Measurements from ENCODE around the gene SLC17A9. TPM values are rescaled to one million over a fixed set of nuclear protein-coding genes. Genes with fewer than 3 reads are reported as not detected.

SLC17A9 gene
- total and polyA plus RNA-seq, 2 of the 8 experiments (the other 6 are each of a cell fraction or from before 2014, with no cell fraction given) = 23.5 to 35.2 TPM

DNA sequence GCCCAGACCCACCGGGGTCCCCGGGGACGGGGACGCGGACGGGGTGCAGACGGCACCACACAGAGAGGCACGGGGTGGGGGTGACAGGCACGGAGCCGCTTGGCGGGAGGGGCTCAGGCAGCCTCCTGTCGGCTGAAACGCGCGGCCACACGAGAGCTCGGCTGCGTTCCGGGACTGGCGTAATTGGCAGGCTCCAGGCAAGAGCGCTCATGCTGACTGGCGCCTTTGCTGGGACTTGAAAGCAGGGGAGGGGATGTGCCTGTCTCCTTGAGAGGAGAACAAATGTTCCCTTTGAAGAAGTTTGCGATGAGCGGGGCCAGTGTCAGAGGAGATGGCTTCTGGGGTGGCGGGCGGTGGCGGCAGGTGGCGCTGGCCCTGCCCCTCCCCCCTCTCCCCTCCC lies 28.5 kb downstream of the SLC17A9 start:
- Histone ChIP-seq H3K9me3 (ENCODE audit: insufficient read depth in 2 of 2, low read depth in 1 of 2, low read length in 1 of 2) (no peaks in the 10 kb centered on the region), H3K36me3 (ENCODE audit: control insufficient read depth in 2 of 4, insufficient read depth in 4 of 4, low read length in 3 of 4) (no peaks in the 10 kb centered on the region), H3K9ac (replicated peaks in 1 of 4; ENCODE audit: extremely low read depth in 1 of 4, low read depth in 3 of 4, low read length in 3 of 4) (no peak overlapping the region), H2BK5ac (ENCODE audit: low read depth, low read length) (no peak overlapping the region), H3K79me1 (ENCODE audit: low read depth, low read length) (no peaks in the 10 kb centered on the region), H3K18ac (ENCODE audit: extremely low read depth, low read length) (no peak overlapping the region; the same call in 1 of the 2 replicates), H2BK20ac (ENCODE audit: low read length) (no peak overlapping the region), H4K5ac (ENCODE audit: insufficient read length, low read depth, low read length) (no peak overlapping the region), H3K56ac (replicated peaks; ENCODE audit: insufficient read length, low read depth, low read length) (no peak overlapping the region), H4K91ac (replicated peaks; ENCODE audit: insufficient read length, low read length) (no peak overlapping the region), H4K8ac (ENCODE audit: extremely low read depth, insufficient read depth, low read length) (no peak overlapping the region), H2AFZ (ENCODE audit: low read length) (no peak overlapping the region), H3K4me3 (ENCODE audit: extremely low read depth in 1 of 4, insufficient read depth in 2 of 4, low read depth in 3 of 4, low read length in 4 of 4) (no peak overlapping the region), H3K27ac (ENCODE audit: low read depth, low read length) (no peak overlapping the region), H3K4me1 (replicated peaks in 1 of 4; ENCODE audit: control insufficient read depth in 3 of 4, insufficient read depth in 4 of 4, low read length in 3 of 4) (peaks cover 0 to 23% (median 10%) of the 10 kb centered on the region in 4 experiments; a peak in 6 of 7 replicates), H3K23me2 (ENCODE audit: low read depth, low read length) (no peaks in the 10 kb centered on the region), H3K4me2 (ENCODE audit: insufficient read depth in 1 of 2, low read depth in 2 of 2, low read length in 2 of 2) (no peak overlapping the region), H3K14ac (ENCODE audit: insufficient read length) (no peak overlapping the region), H4K20me1 (replicated peaks in 1 of 2; ENCODE audit: control insufficient read depth in 1 of 2, insufficient read depth in 2 of 2, low read length in 2 of 2) (peaks cover 0 to 2% of the 10 kb centered on the region in 2 experiments), H3K23ac (ENCODE audit: insufficient read length) (no peak overlapping the region), H3K4ac (replicated peaks; ENCODE audit: insufficient read length, low read depth, low read length) (no peak overlapping the region), H3K27me3 (replicated peaks in 1 of 4; ENCODE audit: control insufficient read depth in 3 of 4, extremely low read depth in 1 of 4, insufficient read depth in 3 of 4, low read length in 3 of 4) (no peaks in the 10 kb centered on the region; a peak in 3 of 7 replicates), H2AK5ac (ENCODE audit: low read depth, low read length) (no peak overlapping the region), H2BK15ac (ENCODE audit: low read length) (no peak overlapping the region), H3K79me2 (ENCODE audit: control insufficient read depth in 1 of 2, insufficient read depth in 2 of 2, low read length in 2 of 2) (no peaks in the 10 kb centered on the region), H2BK120ac (replicated peaks; ENCODE audit: low read depth, low read length) (no peak overlapping the region), H2BK12ac (ENCODE audit: low read depth, low read length) (no peak overlapping the region)
- DNase-seq (ENCODE audit: low read depth in 1 of 2, low spot score in 2 of 2) (no peak), FAIRE-seq (no peak)
- WGBS, 2 experiments (ENCODE audit: extremely low coverage in 1 of 2, insufficient coverage in 1 of 2, insufficient read length in 1 of 2, insufficient replicate concordance in 2 of 2, low coverage in 1 of 2, low lambda C conversion rate in 2 of 2, missing lambda C conversion rate in 1 of 2) = 85% methylated on average over 17 of the region's 28 CpGs; no CpG with 5 or more reads in 1 of the 2 experiments
- ChIA-PET POLR2A (ENCODE audit: partially characterized antibody) (interaction anchor here (1.0 to 2.4 kb wide), 6 partner anchors 10 to 27 kb away, joined by 3 to 6 read pairs (median 3); partner anchors contain the start of gene BHLHE23), CTCF (ENCODE audit: partially characterized antibody) (interaction anchor here (0.5 to 3.4 kb wide), 8 partner anchors 10 to 105 kb away, joined by 3 to 22 read pairs (median 6); no protein-coding TSS in a partner anchor)
- no peak for TF ChIP-seq CHD2 (IDR thresholded peaks at IDR 0.05; ENCODE audit: low read length)
- TF ChIP-seq POLR2A (IDR thresholded peaks at IDR 0.05; ENCODE audit: control extremely low read depth in 1 of 2, low read depth in 2 of 2, low read length in 2 of 2) = no peak
- no peak for TF ChIP-seq RBBP5 (IDR thresholded peaks at IDR 0.05; ENCODE audit: borderline replicate concordance, low read depth, low read length)
- TF ChIP-seq ATF2 (IDR thresholded peaks at IDR 0.05; ENCODE audit: low read length) = no peak
- TF ChIP-seq JUN (IDR thresholded peaks at IDR 0.05; ENCODE audit: low read depth, low read length) = no peak
- no peak for TF ChIP-seq SUZ12 (IDR thresholded peaks at IDR 0.05; ENCODE audit: low read length)
- no peak for TF ChIP-seq CREB1 (IDR thresholded peaks at IDR 0.05)
- no peak for TF ChIP-seq ASH2L (IDR thresholded peaks at IDR 0.05; ENCODE audit: low read length)
- TF ChIP-seq POLR2AphosphoS5 (IDR thresholded peaks at IDR 0.05; ENCODE audit: low read depth, low read length) = no peak
- TF ChIP-seq SAP30 (IDR thresholded peaks at IDR 0.05; ENCODE audit: insufficient read depth, insufficient replicate concordance, low read length) = no peak
- no peak for TF ChIP-seq HDAC6 (IDR thresholded peaks at IDR 0.05; ENCODE audit: low read depth, low read length)
- no peak for TF ChIP-seq SRF (IDR thresholded peaks at IDR 0.05; ENCODE audit: low read depth, low read length)
- TF ChIP-seq HDAC2 (IDR thresholded peaks at IDR 0.05; ENCODE audit: borderline replicate concordance in 1 of 2, low read depth in 2 of 2, low read length in 2 of 2) = no peak

Data from H1 (cell line).